Right lung (tissue), 5 donors: ENCODE data around the gene RUFY1. TPM values are rescaled to one million over a fixed set of nuclear protein-coding genes. Genes with fewer than 3 reads are reported as not detected.

ENCODE experiments used
- DNase-seq, 2 donors: peaks; one replicate each; pipeline ENCODE4 v3.0.0-alpha.2; 2013
- polyA plus RNA-seq, 5 donors: library from polyadenylated mRNA; unstranded; fragments of 120-200 nt; gene quantifications; one replicate each; pipeline versions ENCODE4 v1.2.1 to v1.2.3, GENCODE V29; 2013; ENCODE audit warnings: inconsistent platforms in 1 of 5, low replicate concordance in 1 of 5; ENCODE audit not compliant: insufficient read length in 5 of 5, insufficient read depth in 1 of 5

Gene RUFY1
- polyA plus RNA-seq, 5 donors, result 68.9 to 92.5 (median 77.2) TPM

- DNase-seq, result no peak
Measured at GRCh38 chr5:179601871-179602625, 51.7 kb downstream of the RUFY1 start.

- DNase-seq, result no peak
Measured at GRCh38 chr5:179603308-179603707, 53.0 kb downstream of the RUFY1 start.

- no peak for DNase-seq
Measured at GRCh38 chr5:179605026-179605833, 54.9 kb downstream of the RUFY1 start.

- no peak for DNase-seq
Measured at GRCh38 chr5:179606071-179606909, 55.9 kb downstream of the RUFY1 start.

- no peak for DNase-seq
Measured at GRCh38 chr5:179606910-179607159, 56.5 kb downstream of the RUFY1 start.

GRCh38 chr5:179607160-179607931, 57.0 kb downstream of the RUFY1 start:
- no peak for DNase-seq

GRCh38 chr5:179608131-179608581, 57.8 kb downstream of the RUFY1 start:
- DNase-seq, result no peak

GRCh38 chr5:179609834-179610108, 59.4 kb downstream of the RUFY1 start:
- no peak for DNase-seq

GRCh38 chr5:179610109-179610902, 60.0 kb downstream of the RUFY1 start:
- DNase-seq, result no peak

GRCh38 chr5:179610903-179611265, 60.5 kb downstream of the RUFY1 start:
- no peak for DNase-seq

- no peak for DNase-seq
Measured at GRCh38 chr5:179612577-179613459, 62.5 kb downstream of the RUFY1 start.

GRCh38 chr5:179613460-179614071, 63.2 kb downstream of the RUFY1 start:
- DNase-seq, result no peak

GRCh38 chr5:179614745-179615144, 64.4 kb downstream of the RUFY1 start:
- DNase-seq, result no peak

- no peak for DNase-seq
Measured at GRCh38 chr5:179615203-179615602, 64.8 kb downstream of the RUFY1 start.

GRCh38 chr5:179616002-179616594, 65.7 kb downstream of the RUFY1 start:
- no peak for DNase-seq

- DNase-seq, result no peak
Measured at GRCh38 chr5:179617930-179618329, 67.6 kb downstream of the RUFY1 start.

GRCh38 chr5:179618923-179619554, 68.7 kb downstream of the RUFY1 start:
- no peak for DNase-seq

GRCh38 chr5:179619776-179620175, 69.4 kb downstream of the RUFY1 start:
- no peak for DNase-seq

- no peak for DNase-seq
Measured at GRCh38 chr5:179620293-179620692, 69.9 kb downstream of the RUFY1 start.
